Activated naive CD8-positive, alpha-beta T cell (primary cell): ENCODE data around the gene FBXO28.
A peak's percentile ranks its signal among the peaks of the same experiment; 100 is the strongest.

Experiments
- H3K27ac Mint-ChIP-seq: one replicate; pipeline ENCODE4 v1.8.0; 2021; ENCODE audit warnings: mixed read lengths
- H3K27me3 Mint-ChIP-seq: one replicate; pipeline ENCODE4 v1.8.0; 2021; ENCODE audit warnings: mixed read lengths
- H3K36me3 Mint-ChIP-seq: one replicate; pipeline ENCODE4 v1.8.0; 2021; ENCODE audit warnings: mixed read lengths
- H3K4me1 Mint-ChIP-seq: one replicate; pipeline ENCODE4 v1.8.0; 2021; ENCODE audit warnings: low read depth, mixed read lengths
- H3K4me3 Mint-ChIP-seq: one replicate; pipeline ENCODE4 v1.8.0; 2021; ENCODE audit warnings: mild to moderate bottlenecking, mixed read lengths
- H3K9me3 Mint-ChIP-seq: one replicate; pipeline ENCODE4 v1.8.0; 2021; ENCODE audit warnings: low read depth, mixed read lengths

Gene FBXO28

GRCh38 chr1:224113545-224113917, 380 bp upstream of the FBXO28 start:
- Mint-ChIP-seq H3K27ac (peak overlapping the region; percentile 93), H3K4me3 (peak overlapping the region; percentile 91), H3K36me3 (no peaks in the 10 kb centered on the region), H3K27me3 (peaks cover 3% of the 10 kb centered on the region), H3K9me3 (no peaks in the 10 kb centered on the region), H3K4me1 (peaks cover 26% of the 10 kb centered on the region)

DNA sequence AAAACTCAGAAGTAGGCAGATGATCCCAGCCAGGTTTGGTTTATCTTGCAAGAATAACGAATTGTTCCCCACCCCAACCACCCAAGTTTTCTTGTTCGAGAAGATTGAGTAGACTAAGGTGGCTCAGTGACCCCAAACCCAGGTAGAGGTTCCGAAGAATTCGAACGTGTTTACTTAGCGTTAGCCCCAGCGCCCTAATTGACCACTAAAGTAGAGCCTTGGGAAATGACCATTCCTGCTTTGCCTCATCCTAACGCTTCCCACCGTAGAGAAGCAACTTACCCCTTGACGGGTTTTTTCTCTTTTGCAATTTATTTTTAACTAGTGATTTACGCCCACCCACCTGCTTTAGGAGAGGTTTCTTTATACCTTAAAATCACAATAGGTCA, 870 bp downstream of the FBXO28 start:
- peak overlapping the region; percentile 91 for H3K4me3 Mint-ChIP-seq
- H3K9me3 Mint-ChIP-seq, result no peaks in the 10 kb centered on the region

GRCh38 chr1:224116131-224116530, 2.2 kb downstream of the FBXO28 start:
- Mint-ChIP-seq H3K27ac (peak overlapping the region; percentile 25), H3K4me1 (peaks cover 39% of the 10 kb centered on the region), H3K4me3 (peak overlapping the region; percentile 74), H3K36me3 (peaks cover 5% of the 10 kb centered on the region), H3K9me3 (no peaks in the 10 kb centered on the region), H3K27me3 (no peaks in the 10 kb centered on the region)

More for the DNA sequence above, 870 bp downstream of the FBXO28 start:
- no peaks in the 10 kb centered on the region for H3K27me3 Mint-ChIP-seq
- peaks cover 4% of the 10 kb centered on the region for H3K36me3 Mint-ChIP-seq
- peak overlapping the region; percentile 84 for H3K27ac Mint-ChIP-seq
- H3K4me1 Mint-ChIP-seq, result peaks cover 34% of the 10 kb centered on the region

DNA sequence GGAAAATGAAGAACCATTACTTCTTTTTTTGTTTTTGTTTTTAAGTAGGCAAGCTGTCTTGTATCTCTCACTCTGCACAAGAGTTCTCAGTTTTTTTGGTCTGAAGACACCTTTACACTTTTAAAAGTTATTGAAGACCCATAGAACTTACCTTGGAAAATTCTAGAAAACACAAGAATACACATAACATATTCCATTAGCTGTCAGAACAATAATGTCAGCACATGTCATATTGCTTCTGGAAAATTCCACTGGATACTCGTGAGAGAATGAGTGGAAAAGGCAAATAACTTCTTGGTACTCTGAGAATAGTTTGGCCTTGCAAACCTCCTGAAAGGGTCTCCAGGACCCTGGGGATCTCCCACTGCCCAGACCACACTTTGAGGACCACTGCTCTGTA, 4.8 kb downstream of the FBXO28 start:
- peaks cover 47% of the 10 kb centered on the region for H3K4me1 Mint-ChIP-seq
- H3K27ac Mint-ChIP-seq, result no peak overlapping the region
- no peaks in the 10 kb centered on the region for H3K27me3 Mint-ChIP-seq
- H3K9me3 Mint-ChIP-seq, result no peaks in the 10 kb centered on the region
- H3K36me3 Mint-ChIP-seq, result peaks cover 5% of the 10 kb centered on the region
- no peak overlapping the region for H3K4me3 Mint-ChIP-seq

DNA sequence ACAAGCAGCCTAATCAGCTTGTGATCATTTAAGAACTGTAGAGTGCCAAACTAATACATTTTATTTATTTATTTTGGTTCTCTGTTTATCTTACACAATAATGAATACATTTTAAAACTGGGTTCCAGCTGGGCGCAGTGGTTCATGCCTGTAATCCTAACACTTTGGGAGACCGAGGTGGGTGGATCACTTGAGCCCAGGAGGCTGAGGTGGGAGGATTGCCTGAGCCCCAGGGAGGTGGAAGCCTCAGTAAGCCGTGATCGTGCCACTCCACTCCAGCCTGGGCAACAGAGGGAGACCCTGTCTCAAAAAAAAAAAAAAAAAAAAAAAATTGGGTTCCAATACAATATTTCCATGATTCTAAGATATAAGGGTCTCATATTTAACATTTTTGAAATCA, 9.2 kb downstream of the FBXO28 start:
- peaks cover 5% of the 10 kb centered on the region for H3K36me3 Mint-ChIP-seq
- no peak overlapping the region for H3K4me3 Mint-ChIP-seq
- H3K4me1 Mint-ChIP-seq, result peaks cover 49% of the 10 kb centered on the region
- no peaks in the 10 kb centered on the region for H3K27me3 Mint-ChIP-seq
- no peak overlapping the region for H3K27ac Mint-ChIP-seq
- H3K9me3 Mint-ChIP-seq, result no peaks in the 10 kb centered on the region

DNA sequence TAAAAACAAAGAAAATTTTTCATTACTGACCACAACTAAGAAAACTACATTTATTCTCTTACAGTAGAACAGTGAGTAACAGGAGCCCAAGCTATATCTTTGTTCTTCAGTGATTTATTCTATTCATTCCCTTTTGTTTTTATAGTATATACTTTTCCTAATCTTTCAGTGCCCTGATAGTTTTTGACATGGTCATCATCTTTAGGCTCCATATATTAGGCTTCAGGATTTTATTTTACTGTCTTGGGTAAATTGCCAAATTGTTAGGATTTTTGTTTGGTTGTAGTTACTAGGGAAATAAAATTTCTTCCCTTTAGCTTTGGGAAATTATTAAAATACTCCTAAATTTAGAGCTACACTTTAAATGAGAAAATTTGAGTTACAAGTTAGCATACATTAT, 10.3 kb downstream of the FBXO28 start:
- H3K4me1 Mint-ChIP-seq, result peaks cover 44% of the 10 kb centered on the region
- H3K36me3 Mint-ChIP-seq, result peaks cover 5% of the 10 kb centered on the region
- no peaks in the 10 kb centered on the region for H3K9me3 Mint-ChIP-seq
- no peaks in the 10 kb centered on the region for H3K27me3 Mint-ChIP-seq
- no peak overlapping the region for H3K4me3 Mint-ChIP-seq
- no peak overlapping the region for H3K27ac Mint-ChIP-seq

- H3K4me3 Mint-ChIP-seq, result no peak overlapping the region
- peaks cover 18% of the 10 kb centered on the region for H3K36me3 Mint-ChIP-seq
- H3K4me1 Mint-ChIP-seq, result peaks cover 22% of the 10 kb centered on the region
- no peaks in the 10 kb centered on the region for H3K27me3 Mint-ChIP-seq
- H3K9me3 Mint-ChIP-seq, result no peaks in the 10 kb centered on the region
- H3K27ac Mint-ChIP-seq, result no peak overlapping the region
Measured at GRCh38 chr1:224127925-224128819, 14.3 kb downstream of the FBXO28 start.

- peaks cover 3% of the 10 kb centered on the region for H3K4me1 Mint-ChIP-seq
- H3K9me3 Mint-ChIP-seq, result no peaks in the 10 kb centered on the region
- no peaks in the 10 kb centered on the region for H3K27me3 Mint-ChIP-seq
- peaks cover 18% of the 10 kb centered on the region for H3K36me3 Mint-ChIP-seq
- H3K4me3 Mint-ChIP-seq, result no peak overlapping the region
- no peak overlapping the region for H3K27ac Mint-ChIP-seq
Measured at GRCh38 chr1:224131253-224131652, 17.3 kb downstream of the FBXO28 start.

GRCh38 chr1:224132901-224133300, 19.0 kb downstream of the FBXO28 start:
- Mint-ChIP-seq H3K27me3 (no peaks in the 10 kb centered on the region), H3K27ac (no peak overlapping the region), H3K4me3 (no peak overlapping the region), H3K4me1 (peaks cover under 1% of the 10 kb centered on the region), H3K36me3 (peaks cover 18% of the 10 kb centered on the region), H3K9me3 (no peaks in the 10 kb centered on the region)

DNA sequence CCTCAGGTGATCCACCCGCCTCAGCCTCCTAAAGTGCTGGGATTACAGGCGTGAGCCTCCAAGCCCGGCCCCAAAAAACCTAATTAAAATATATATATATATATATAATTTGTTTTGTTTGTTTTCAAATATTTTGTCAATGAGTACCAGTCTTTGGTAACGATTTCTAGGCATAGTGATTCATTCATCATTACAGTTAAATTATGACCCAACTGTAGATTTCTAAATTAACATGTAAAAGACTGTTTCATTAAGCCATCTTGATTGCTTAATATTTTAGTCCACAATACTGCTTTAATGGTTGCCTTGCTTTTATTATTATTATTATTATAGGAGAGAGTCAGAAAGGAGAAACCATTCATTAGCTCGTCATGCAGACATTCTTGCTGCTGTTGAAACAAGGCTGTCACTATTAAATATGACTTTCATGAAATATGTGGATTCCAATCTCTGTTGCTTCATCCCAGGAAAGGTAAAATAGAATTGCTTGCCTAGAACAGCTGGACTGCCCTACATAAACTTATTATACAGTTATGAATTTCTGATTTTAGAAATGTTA, 19.9 kb downstream of the FBXO28 start:
- Mint-ChIP-seq H3K27ac (no peak overlapping the region), H3K4me1 (no peaks in the 10 kb centered on the region), H3K36me3 (peaks cover 18% of the 10 kb centered on the region), H3K4me3 (no peak overlapping the region), H3K9me3 (no peaks in the 10 kb centered on the region), H3K27me3 (no peaks in the 10 kb centered on the region)

DNA sequence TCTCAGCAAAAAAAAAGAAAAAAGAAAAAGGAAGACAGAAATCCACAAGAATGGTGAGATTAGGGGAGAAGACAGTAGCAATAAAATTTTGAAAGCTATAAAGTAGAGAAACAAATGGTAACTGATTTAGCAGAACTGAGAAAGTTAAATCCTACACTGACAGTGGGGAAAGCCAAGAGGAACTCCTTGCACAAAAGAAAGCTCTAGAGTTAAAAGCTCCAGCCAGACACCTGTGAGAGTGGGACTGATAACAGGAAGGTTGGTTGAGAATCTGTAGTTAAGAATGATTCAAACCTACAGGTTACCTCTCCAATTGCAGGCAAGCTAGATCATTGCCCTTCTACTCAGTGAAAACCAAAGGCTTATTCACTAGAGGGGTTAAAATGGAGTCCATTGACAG, 23.6 kb downstream of the FBXO28 start:
- Mint-ChIP-seq H3K9me3 (no peaks in the 10 kb centered on the region), H3K4me1 (no peaks in the 10 kb centered on the region), H3K36me3 (peaks cover 4% of the 10 kb centered on the region), H3K4me3 (no peak overlapping the region), H3K27ac (no peak overlapping the region), H3K27me3 (no peaks in the 10 kb centered on the region)

DNA sequence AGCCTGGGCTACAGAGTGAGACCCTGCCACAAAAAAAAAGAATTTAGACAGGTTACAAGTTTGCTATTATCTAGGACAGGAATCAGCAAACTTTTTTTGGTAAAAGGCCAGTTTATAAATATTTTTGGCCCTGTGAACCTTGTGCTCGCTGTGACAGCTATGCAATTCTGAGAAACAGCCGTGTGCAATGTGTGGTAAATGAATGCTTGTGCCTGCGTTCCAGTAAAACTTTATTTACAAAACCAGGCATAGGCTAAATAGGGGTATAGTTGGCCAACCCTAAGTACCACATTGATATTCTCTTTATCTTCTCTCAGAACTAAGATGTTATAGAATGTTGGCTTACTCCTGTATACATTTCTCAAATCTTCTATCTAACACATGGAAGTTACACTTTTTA, 24.3 kb downstream of the FBXO28 start:
- H3K27me3 Mint-ChIP-seq, result no peaks in the 10 kb centered on the region
- no peaks in the 10 kb centered on the region for H3K9me3 Mint-ChIP-seq
- H3K4me1 Mint-ChIP-seq, result no peaks in the 10 kb centered on the region
- H3K36me3 Mint-ChIP-seq, result no peaks in the 10 kb centered on the region
- no peak overlapping the region for H3K27ac Mint-ChIP-seq
- no peak overlapping the region for H3K4me3 Mint-ChIP-seq

GRCh38 chr1:224141693-224142092, 27.8 kb downstream of the FBXO28 start:
- Mint-ChIP-seq H3K4me3 (no peak overlapping the region), H3K27me3 (no peaks in the 10 kb centered on the region), H3K27ac (no peak overlapping the region), H3K36me3 (no peaks in the 10 kb centered on the region), H3K4me1 (no peaks in the 10 kb centered on the region), H3K9me3 (no peaks in the 10 kb centered on the region)

GRCh38 chr1:224149709-224150108, 35.8 kb downstream of the FBXO28 start:
- no peaks in the 10 kb centered on the region for H3K27me3 Mint-ChIP-seq
- peaks cover 17% of the 10 kb centered on the region for H3K4me1 Mint-ChIP-seq
- H3K27ac Mint-ChIP-seq, result no peak overlapping the region
- no peaks in the 10 kb centered on the region for H3K9me3 Mint-ChIP-seq
- H3K4me3 Mint-ChIP-seq, result no peak overlapping the region
- H3K36me3 Mint-ChIP-seq, result peaks cover 6% of the 10 kb centered on the region

- H3K27me3 Mint-ChIP-seq, result no peaks in the 10 kb centered on the region
- H3K4me3 Mint-ChIP-seq, result no peak overlapping the region
- H3K36me3 Mint-ChIP-seq, result peaks cover 9% of the 10 kb centered on the region
- peaks cover 17% of the 10 kb centered on the region for H3K4me1 Mint-ChIP-seq
- peak overlapping the region; percentile 36 for H3K27ac Mint-ChIP-seq
- H3K9me3 Mint-ChIP-seq, result no peaks in the 10 kb centered on the region
Measured at GRCh38 chr1:224151117-224151516, 37.2 kb downstream of the FBXO28 start.

DNA sequence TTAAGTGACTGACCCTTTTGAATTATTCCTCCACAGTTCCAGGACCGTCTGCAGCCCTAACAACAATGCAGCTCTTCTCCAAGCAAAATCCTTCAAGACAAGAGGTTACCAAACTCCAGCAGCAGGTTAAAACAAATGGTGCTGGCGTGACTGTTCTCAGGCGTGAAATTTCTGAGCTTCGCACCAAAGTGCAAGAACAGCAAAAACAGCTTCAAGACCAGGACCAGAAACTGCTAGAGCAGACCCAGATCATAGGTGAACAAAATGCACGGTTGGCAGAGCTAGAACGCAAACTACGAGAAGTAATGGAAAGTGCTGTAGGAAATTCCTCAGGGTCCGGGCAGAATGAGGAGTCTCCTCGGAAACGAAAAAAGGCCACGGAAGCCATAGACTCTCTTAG, 43.4 kb downstream of the FBXO28 start:
- Mint-ChIP-seq H3K4me3 (no peak overlapping the region), H3K4me1 (peaks cover 1% of the 10 kb centered on the region), H3K9me3 (no peaks in the 10 kb centered on the region), H3K27ac (no peak overlapping the region), H3K36me3 (peaks cover 7% of the 10 kb centered on the region), H3K27me3 (no peaks in the 10 kb centered on the region)
